NCI-H2227 (cell line): ENCODE measurements around the gene RRM1.
"Not testable (repeated sequence)": the region's sequence is repeated elsewhere in the genome, so short reads cannot be mapped to it uniquely, and the experiment has no call there.

Experiments used
- DNase-seq: peaks from one replicate; lab custom pipeline; 2025; ENCODE audit not compliant: unreplicated experiment; lab: John Stamatoyannopoulos, UW

Gene RRM1

DNA sequence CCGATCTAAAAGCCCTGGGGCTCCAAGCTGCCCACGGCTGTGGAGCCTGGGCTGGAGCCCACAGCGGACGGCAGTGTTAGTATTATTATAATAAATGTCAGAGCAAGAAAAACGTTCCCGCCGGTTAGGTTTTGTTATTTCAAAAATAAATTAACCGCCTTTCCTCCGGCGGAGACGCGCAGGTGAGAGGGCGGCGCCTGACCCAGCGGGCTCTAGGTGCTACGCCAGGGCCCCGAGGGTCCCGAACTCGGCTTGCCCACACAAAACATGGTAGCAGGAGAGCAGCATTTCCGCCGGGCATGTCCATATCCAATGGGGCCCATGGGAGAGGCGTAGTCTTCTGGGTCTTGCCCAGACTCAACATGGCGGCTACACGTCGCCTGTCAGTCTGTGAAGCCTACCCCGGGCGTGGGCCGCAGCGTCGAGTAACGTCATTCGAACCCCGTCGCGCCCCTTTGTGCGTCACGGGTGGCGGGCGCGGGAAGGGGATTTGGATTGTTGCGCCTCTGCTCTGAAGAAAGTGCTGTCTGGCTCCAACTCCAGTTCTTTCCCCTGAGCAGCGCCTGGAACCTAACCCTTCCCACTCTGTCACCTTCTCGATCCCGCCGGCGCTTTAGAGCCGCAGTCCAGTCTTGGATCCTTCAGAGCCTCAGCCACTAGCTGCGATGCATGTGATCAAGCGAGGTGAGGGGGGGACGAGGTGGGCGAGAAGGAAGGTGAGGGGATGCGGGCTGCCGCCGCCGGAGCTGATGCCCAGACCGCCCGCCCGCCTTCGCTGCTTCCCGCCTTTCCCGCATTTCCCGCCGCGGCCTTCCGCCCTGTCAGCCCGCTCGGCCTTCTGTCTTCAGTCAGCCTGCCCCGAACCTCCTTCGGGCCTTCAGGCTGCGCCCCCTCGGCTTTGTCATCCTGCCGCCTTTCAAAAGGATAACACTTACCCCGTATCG is at the start of gene RRM1:
Gene RRM1, plus strand, starts transcription at position 452 of the 944 bp plus-strand sequence. Its CDS starts 214 bp downstream, at position 666.
- peak; percentile 99 for DNase-seq

DNA sequence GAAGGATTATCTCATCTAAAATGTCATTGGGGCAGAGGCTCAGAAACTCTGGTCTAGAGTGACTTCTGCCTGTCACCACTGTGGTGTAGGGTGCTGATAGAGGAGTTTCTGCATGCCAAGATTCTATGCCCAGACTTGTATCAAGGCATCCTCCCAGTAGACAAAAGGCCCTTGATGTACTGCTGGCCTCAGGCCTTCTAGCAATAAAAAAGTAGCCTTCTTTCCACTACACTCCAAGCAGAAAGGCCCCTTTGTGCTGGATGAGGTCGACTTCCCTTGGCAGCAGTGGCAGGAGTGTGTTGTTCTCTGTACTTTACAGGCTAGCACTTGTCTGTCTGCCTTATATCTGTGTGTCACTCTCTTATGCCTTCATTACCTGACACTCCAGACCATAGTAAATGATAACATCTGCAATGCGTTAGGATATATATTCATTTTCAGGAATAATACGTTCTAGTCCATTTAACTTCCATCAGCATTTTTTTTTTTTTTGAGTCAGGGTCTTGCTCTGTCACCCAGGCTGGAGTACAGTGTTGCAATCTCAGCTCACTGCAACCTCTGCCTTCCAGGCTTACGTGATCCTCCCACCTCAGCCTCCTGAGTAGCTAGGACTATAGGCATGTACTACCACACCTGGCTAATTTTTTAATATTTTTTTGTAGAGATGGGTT is 49.5 kb upstream of the RRM1 start:
- no peak for DNase-seq

DNA sequence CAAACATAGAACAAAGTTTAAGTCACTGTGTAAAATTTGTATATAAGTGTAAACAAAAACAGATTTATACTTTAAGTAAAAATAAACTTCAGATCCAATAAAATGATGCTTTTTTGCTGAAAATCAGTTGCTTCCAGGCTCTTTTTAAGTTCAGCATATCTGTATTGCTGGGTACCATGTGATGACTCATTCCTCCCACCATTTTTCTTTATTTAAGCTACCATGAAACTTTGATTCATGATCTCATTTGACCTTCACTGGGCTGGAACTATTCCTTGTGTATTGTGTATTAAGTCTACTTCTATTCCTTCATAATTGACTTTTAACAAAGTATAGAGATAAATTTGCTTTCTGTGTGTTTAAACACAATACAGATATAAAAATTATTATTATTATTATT is 46.3 kb upstream of the RRM1 start:
- DNase-seq, result no peak

DNA sequence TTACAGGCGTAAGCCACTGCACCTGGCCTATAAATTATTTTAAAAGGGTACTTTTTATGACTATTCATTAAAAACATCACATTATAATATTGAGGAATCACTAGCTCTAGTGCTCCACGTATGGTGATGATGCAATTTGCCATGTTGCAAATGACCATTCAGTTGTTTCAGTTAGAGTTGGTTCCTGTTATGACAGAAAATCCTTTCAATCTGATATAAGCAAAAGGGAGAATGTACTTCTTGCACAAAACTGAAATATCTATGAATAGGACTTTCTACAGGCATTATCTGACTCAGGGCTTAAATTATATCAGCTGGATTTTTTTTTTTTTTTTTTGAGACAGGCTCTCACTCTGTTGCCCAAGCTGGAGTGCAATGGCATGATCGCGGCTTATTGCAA is 45.6 kb upstream of the RRM1 start:
- no peak for DNase-seq

- DNase-seq, result no peak
These were observed 44.5 kb upstream of the RRM1 start for GRCh38 chr11:4050138-4050537.

GRCh38 chr11:4053200-4053599 is 41.4 kb upstream of the RRM1 start:
- not testable (repeated sequence) for DNase-seq

DNA sequence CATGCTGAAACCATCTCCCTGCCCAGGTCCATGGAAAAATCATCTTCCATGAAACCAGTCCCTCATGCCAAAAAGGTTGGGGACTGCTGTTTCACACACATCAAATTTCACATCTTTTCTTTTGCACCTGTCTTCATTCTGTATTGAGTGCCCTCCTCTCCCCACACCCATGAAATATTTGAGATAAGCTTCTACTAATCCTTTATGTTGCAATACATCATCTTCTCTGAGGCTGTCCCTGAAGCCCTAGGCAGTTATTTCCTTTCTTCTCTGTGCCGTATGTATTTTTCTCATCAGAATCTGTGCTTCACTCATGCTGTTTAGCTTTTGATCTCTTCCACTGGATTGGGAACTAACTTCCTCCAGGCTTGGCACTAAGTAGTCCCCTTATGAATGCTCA is 40.0 kb upstream of the RRM1 start:
- no peak for DNase-seq

GRCh38 chr11:4059424-4059823 is 35.2 kb upstream of the RRM1 start:
- DNase-seq, result no peak

- no peak for DNase-seq
These were observed 34.2 kb upstream of the RRM1 start for GRCh38 chr11:4060182-4060923.

GRCh38 chr11:4061700-4062099 is 32.9 kb upstream of the RRM1 start:
- no peak for DNase-seq

DNA sequence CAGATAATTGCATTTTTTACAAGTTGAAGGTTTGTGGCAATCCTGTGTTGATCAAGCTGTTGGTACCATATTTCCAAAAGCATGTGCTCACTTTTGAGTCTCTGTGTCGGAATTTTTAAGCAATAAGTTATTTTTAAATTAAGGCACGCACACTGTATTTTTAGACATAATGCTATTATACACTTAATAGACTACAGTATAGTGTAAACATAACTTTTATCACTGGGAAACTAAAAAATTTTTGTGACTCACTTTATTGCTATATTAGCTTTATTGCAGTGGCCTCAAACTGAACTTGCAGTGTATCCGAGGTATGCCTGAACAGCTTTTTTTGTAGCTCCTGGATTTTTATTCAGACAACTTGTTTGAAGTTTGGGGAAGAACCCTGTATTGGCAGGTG is 31.3 kb upstream of the RRM1 start:
- no peak for DNase-seq

DNA sequence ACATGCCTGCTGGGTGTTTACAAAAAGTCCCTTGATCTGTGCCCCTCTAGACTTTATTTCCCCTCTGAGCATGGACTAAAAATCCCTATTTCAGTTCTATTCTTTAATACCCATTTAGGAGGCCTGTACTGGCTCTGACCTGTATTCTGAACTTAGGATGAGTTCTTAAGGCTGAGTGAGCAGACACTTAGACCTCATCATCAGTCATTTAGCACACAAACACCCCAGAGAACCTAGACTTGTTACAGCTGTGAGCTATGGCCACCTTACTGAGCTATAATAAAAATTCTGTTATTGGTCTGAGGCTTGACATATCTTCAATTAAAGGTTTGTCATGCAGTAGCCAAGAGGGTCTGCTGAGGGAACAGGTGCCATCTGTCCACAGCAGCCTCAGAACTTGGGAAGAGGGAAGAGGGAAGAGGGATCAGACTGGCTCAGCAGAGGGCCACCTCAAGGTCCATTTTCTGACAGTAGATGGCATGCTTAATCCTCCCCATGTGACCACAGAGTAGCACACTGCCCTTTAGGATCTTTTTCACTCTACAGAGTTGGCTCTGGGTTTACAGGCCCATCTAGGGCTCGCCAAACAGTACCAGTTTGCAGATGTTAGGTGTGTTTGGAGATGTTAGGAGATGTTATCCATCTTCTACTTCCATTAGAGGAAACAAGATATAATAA is 30.2 kb upstream of the RRM1 start:
- no peak for DNase-seq

- DNase-seq, result no peak
These were observed 29.5 kb upstream of the RRM1 start for GRCh38 chr11:4065086-4065485.

GRCh38 chr11:4065601-4066377 is 28.8 kb upstream of the RRM1 start:
- DNase-seq, result no peak

- no peak for DNase-seq
These were observed 27.7 kb upstream of the RRM1 start for GRCh38 chr11:4066910-4067309.

- DNase-seq, result no peak
These were observed 25.6 kb upstream of the RRM1 start for GRCh38 chr11:4068962-4069361.

- DNase-seq, result no peak
These were observed 23.3 kb upstream of the RRM1 start for GRCh38 chr11:4071325-4071724.

DNA sequence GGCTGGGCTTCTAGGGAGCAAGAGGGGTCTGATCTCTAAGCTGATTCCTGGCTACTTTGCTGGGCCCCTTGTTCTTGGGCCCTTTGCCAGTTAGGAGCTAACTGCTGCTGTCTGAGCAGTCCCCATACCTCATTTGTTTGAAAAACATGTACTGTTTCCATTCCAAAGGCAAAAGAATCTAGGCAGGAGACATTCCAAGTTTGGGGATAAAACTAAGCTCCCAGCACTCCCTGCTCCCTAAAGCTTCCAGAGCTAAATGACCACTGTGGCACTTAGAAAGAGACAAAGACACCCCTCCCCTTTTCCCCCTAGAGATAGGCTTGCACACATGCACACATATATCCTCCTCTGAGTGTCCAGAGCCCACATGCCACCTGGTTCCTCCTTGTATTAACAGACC is 22.7 kb upstream of the RRM1 start:
- peak; percentile 19 for DNase-seq

DNA sequence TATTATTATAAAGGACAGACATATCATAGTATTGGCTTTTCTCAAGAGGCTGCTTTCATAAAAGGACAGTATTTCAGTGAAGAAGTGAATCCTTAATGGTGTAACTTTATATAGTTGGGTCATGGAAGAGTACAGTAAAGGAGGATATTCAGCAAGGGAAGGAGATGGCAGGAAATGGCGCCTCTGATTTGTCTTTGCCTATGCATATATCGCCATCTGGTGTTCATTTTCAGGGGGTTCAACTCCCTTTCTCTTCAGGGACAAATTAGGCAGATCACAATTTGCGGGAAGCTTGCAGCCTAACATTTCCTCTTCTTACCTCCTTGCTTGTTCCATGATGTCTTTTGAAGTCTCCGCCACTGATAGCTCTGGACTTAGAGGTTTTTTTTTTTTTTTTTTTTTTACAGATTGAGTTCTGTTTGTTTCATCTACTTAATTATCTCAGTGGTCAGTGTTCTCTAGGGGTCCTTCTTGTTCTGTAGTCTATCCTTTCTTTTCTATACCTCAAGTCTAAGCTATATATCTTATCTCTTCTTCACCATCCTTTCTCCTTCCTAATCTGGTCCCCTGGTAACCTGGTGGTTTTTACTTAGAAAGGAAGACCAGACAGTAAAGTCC is 21.8 kb upstream of the RRM1 start:
- DNase-seq, result peak; percentile 89

DNA sequence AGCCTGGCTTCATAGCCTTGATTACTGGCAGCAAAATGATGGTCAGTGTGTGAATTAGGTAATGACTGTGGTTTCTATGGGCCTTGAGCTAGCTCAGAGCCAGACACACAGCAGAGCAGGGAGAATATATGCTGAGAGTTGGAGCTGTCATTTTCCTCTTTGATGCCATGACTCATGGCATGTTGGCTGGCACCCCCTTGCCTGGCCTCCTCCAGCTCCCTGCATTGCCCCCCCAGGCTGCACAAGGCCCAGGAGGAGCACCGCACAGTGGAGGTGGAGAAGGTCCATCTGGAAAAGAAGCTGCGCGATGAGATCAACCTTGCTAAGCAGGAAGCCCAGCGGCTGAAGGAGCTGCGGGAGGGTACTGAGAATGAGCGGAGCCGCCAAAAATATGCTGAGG is 20.3 kb upstream of the RRM1 start:
- no peak for DNase-seq
